ENCODE data around the gene SDC3. TPM values are rescaled to one million over a fixed set of nuclear protein-coding genes. Genes with fewer than 3 reads are reported as not detected.

SDC3 gene
- total RNA-seq, 1 experiment from 2014 or later: 32.3 TPM

GRCh38 chr1:30950700-30951099 lies 42.1 kb upstream of the SDC3 start:
- DNase-seq (ENCODE audit: low spot score): no peak
- Mint-ChIP-seq H3K4me3 (no peak overlapping the region), H3K27ac (no peak overlapping the region), H3K27me3 (ENCODE audit: low read depth) (no peaks in the 10 kb centered on the region), H3K36me3 (peaks cover 79% of the 10 kb centered on the region), H3K9me3 (no peaks in the 10 kb centered on the region), H3K4me1 (no peaks in the 10 kb centered on the region)
- TF ChIP-seq ZNF416 (CRISPR knock-in tag; IDR thresholded peaks at IDR 0.05): no peak
- no peak for TF ChIP-seq ZNF232 (CRISPR knock-in tag; IDR thresholded peaks at IDR 0.05)
- TF ChIP-seq TEAD1 (CRISPR knock-in tag; IDR thresholded peaks at IDR 0.05): no peak
- TF ChIP-seq GTF2I (CRISPR knock-in tag; conservative IDR thresholded peaks at IDR 0.05): no peak
- TF ChIP-seq FOXK1 (CRISPR knock-in tag; IDR thresholded peaks at IDR 0.05): no peak
- no peak for ATAC-seq
- CTCF ChIA-PET: no interaction called here
- POLR2A ChIA-PET: no interaction called here

- no peaks in the 10 kb centered on the region for H3K4me1 Mint-ChIP-seq
- ChIA-PET POLR2A (no interaction called here), CTCF (no interaction called here)
- ATAC-seq (no peak), DNase-seq (ENCODE audit: low spot score) (no peak)
- peaks cover 82% of the 10 kb centered on the region for H3K36me3 Mint-ChIP-seq
- no peak overlapping the region for H3K4me3 Mint-ChIP-seq
- no peaks in the 10 kb centered on the region for H3K27me3 Mint-ChIP-seq (ENCODE audit: low read depth)
- no peaks in the 10 kb centered on the region for H3K9me3 Mint-ChIP-seq
- H3K27ac Mint-ChIP-seq: no peak overlapping the region
- no peak for TF ChIP-seq PRRX2 (CRISPR knock-in tag; IDR thresholded peaks at IDR 0.05)
- TF ChIP-seq ARID4B (CRISPR knock-in tag; IDR thresholded peaks at IDR 0.05; ENCODE audit: borderline replicate concordance): no peak
- no peak for TF ChIP-seq PRDM15 (CRISPR knock-in tag; IDR thresholded peaks at IDR 0.05)
- no peak for TF ChIP-seq RELA (CRISPR knock-in tag; IDR thresholded peaks at IDR 0.05; ENCODE audit: borderline replicate concordance)
- TF ChIP-seq KAT7 (CRISPR knock-in tag; IDR thresholded peaks at IDR 0.05; ENCODE audit: borderline replicate concordance): no peak
- TF ChIP-seq RORB (CRISPR knock-in tag; IDR thresholded peaks at IDR 0.05): no peak
- TF ChIP-seq, protein P1, sequence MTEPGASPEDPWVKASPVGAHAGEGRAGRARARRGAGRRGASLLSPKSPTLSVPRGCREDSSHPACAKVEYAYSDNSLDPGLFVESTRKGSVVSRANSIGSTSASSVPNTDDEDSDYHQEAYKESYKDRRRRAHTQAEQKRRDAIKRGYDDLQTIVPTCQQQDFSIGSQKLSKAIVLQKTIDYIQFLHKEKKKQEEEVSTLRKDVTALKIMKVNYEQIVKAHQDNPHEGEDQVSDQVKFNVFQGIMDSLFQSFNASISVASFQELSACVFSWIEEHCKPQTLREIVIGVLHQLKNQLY (CRISPR knock-in tag; IDR thresholded peaks at IDR 0.05): no peak
- TF ChIP-seq ZBTB21 (CRISPR knock-in tag; IDR thresholded peaks at IDR 0.05; ENCODE audit: borderline replicate concordance): no peak
- TF ChIP-seq ZNF423 (CRISPR knock-in tag; IDR thresholded peaks at IDR 0.05): no peak
- no peak for TF ChIP-seq ZNF532 (CRISPR knock-in tag; IDR thresholded peaks at IDR 0.05; ENCODE audit: borderline replicate concordance)
- no peak for TF ChIP-seq ATF1 (CRISPR knock-in tag; IDR thresholded peaks at IDR 0.05)
- no peak for TF ChIP-seq STAT6 (CRISPR knock-in tag; conservative IDR thresholded peaks at IDR 0.05; ENCODE audit: low read depth)
- no peak for TF ChIP-seq NFYB (CRISPR knock-in tag; conservative IDR thresholded peaks at IDR 0.05; ENCODE audit: low read depth)
- no peak for TF ChIP-seq MXD4 (CRISPR knock-in tag; IDR thresholded peaks at IDR 0.05; ENCODE audit: borderline replicate concordance)
- no peak for TF ChIP-seq ATF3 (CRISPR knock-in tag; conservative IDR thresholded peaks at IDR 0.05)
Observed at GRCh38 chr1:30950053-30950452, 41.5 kb upstream of the SDC3 start.

Data from WTC11 (cell line).